ENCODE data around the gene CREB3L2. TPM values are rescaled to one million over a fixed set of nuclear protein-coding genes. Genes with fewer than 3 reads are reported as not detected.

Gene CREB3L2
- total RNA-seq, 1 experiment from 2014 or later, result 60.6 TPM

GRCh38 chr7:137965942-137966640, 35.8 kb downstream of the CREB3L2 start:
- no peak for ATAC-seq
- H3K4me1 Mint-ChIP-seq, result peaks cover 53% of the 10 kb centered on the region
- no peak for TF ChIP-seq NR1H2 (CRISPR knock-in tag; IDR thresholded peaks at IDR 0.05)
- no peak for TF ChIP-seq STAT6 (CRISPR knock-in tag; conservative IDR thresholded peaks at IDR 0.05; ENCODE audit: low read depth)
- TF ChIP-seq MAX (CRISPR knock-in tag; IDR thresholded peaks at IDR 0.05), result no peak
- TF ChIP-seq CREB1 (CRISPR knock-in tag; IDR thresholded peaks at IDR 0.05), result no peak
- TF ChIP-seq ATF2 (CRISPR knock-in tag; IDR thresholded peaks at IDR 0.05; ENCODE audit: borderline replicate concordance, low read depth), result no peak
- TF ChIP-seq FOXK1 (CRISPR knock-in tag; IDR thresholded peaks at IDR 0.05), result no peak
- no peak for TF ChIP-seq GRHL2 (CRISPR knock-in tag; IDR thresholded peaks at IDR 0.05; ENCODE audit: insufficient replicate concordance, severe bottlenecking)
- no peak for TF ChIP-seq USF1 (CRISPR knock-in tag; IDR thresholded peaks at IDR 0.05)
- TF ChIP-seq ZSCAN18 (CRISPR knock-in tag; IDR thresholded peaks at IDR 0.05), result no peak
- TF ChIP-seq HMGXB4 (CRISPR knock-in tag; IDR thresholded peaks at IDR 0.05), result no peak
- no peak for TF ChIP-seq ATF3 (CRISPR knock-in tag; conservative IDR thresholded peaks at IDR 0.05)
- no peak for TF ChIP-seq PRRX2 (CRISPR knock-in tag; IDR thresholded peaks at IDR 0.05)
- peaks cover 27% of the 10 kb centered on the region for H3K36me3 Mint-ChIP-seq
- POLR2A ChIA-PET, result interaction anchor here (0.6 kb wide), 1 partner anchor 318 kb away, joined by 4 read pairs; no protein-coding TSS in a partner anchor
- H3K27me3 Mint-ChIP-seq (ENCODE audit: low read depth), result no peaks in the 10 kb centered on the region
- CTCF ChIA-PET, result interaction anchor here (1.0 kb wide), 1 partner anchor 34 kb away, joined by 4 read pairs; no protein-coding TSS in a partner anchor
- peaks cover 6% of the 10 kb centered on the region for H3K9me3 Mint-ChIP-seq
- H3K27ac Mint-ChIP-seq, result no peak overlapping the region; the same call in 1 of the 2 replicates
- H3K4me3 Mint-ChIP-seq, result no peak overlapping the region
- DNase-seq (ENCODE audit: low spot score), result no peak

- ChIA-PET CTCF (no interaction called here), POLR2A (no interaction called here)
- H3K27me3 Mint-ChIP-seq (ENCODE audit: low read depth), result no peaks in the 10 kb centered on the region
- H3K4me1 Mint-ChIP-seq, result peaks cover 53% of the 10 kb centered on the region
- no peak overlapping the region for H3K4me3 Mint-ChIP-seq
- no peak for ATAC-seq
- H3K27ac Mint-ChIP-seq, result no peak overlapping the region; the same call in 1 of the 2 replicates
- H3K36me3 Mint-ChIP-seq, result peaks cover 21% of the 10 kb centered on the region
- H3K9me3 Mint-ChIP-seq, result peaks cover 6% of the 10 kb centered on the region
- DNase-seq (ENCODE audit: low spot score), result no peak
- TF ChIP-seq ZBTB21 (CRISPR knock-in tag; IDR thresholded peaks at IDR 0.05; ENCODE audit: borderline replicate concordance), result no peak
- TF ChIP-seq USF2 (CRISPR knock-in tag; IDR thresholded peaks at IDR 0.05), result no peak
- no peak for TF ChIP-seq NFATC4 (CRISPR knock-in tag; IDR thresholded peaks at IDR 0.05)
- no peak for TF ChIP-seq NR3C1 (CRISPR knock-in tag; conservative IDR thresholded peaks at IDR 0.05; ENCODE audit: low read depth)
- no peak for TF ChIP-seq AR (CRISPR knock-in tag; IDR thresholded peaks at IDR 0.05)
- no peak for TF ChIP-seq ZNF232 (CRISPR knock-in tag; IDR thresholded peaks at IDR 0.05)
- TF ChIP-seq SP1 (CRISPR knock-in tag; conservative IDR thresholded peaks at IDR 0.05), result no peak
- TF ChIP-seq ATF1 (CRISPR knock-in tag; IDR thresholded peaks at IDR 0.05), result no peak
- no peak for TF ChIP-seq TEAD4 (CRISPR knock-in tag; IDR thresholded peaks at IDR 0.05)
Observed at GRCh38 chr7:137964824-137965545, 36.9 kb downstream of the CREB3L2 start.
